ENCODE results near the gene HLA-DPB1.

The HLA-DPB1 gene

DNA sequence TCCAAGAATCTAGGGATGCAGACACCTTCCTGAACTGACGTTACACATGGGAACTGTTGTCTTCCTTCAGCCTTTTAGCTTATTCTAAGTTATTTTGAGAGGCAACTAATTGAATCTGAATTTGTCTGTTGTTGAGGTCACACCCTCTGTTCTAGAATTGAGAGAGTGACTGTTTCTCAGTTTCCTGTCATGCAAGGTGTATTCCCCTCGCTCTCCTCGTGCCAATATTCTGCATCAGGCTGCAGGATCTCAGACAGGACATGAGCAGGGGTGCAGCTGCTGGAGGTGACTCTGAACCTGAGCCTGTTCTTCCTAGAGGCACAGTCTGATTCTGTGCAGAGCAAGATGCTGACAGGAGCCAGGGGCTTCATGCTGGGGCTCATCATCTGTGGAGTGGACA, 52.5 kb downstream of the HLA-DPB1 start:
- DNase-seq (ENCODE audit: low read depth in 2 of 2, low spot score in 1 of 2): no peak

DNA sequence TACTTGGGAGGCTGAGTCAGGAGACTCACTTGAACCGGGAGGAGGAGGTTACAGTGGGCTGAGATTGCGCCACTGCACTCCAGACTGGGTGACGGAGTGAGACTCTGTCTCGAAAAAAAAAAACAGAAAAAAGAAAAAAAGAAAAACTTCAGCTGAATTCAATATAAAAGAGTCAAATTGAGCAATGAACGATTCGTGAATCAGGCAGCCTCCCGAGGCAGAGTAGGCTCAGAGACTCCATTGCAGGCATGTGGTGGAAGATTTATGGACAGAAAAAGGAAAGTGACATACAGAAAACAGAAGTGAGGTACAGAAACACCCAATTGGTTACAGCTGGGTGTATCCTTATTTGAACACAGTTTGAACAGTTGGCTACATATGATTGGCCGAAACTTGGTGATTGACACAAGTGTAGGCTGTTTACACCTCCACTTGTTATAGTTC, 56.3 kb downstream of the HLA-DPB1 start:
- DNase-seq (ENCODE audit: low read depth in 2 of 2, low spot score in 1 of 2): no peak

- DNase-seq (ENCODE audit: low read depth in 2 of 2, low spot score in 1 of 2): no peak
Measured at GRCh38 chr6:33136310-33136900, 60.6 kb downstream of the HLA-DPB1 start.

All from stimulated activated CD8-positive, alpha-beta memory T cell treated with anti-CD3 and anti-CD28 coated beads, Interleukin-4, amount 100 ng/mL, for 4 hours (primary cell).